ENCODE data around the gene SLC16A3.
"Not testable (repeated sequence)": the region's sequence is repeated elsewhere in the genome, so short reads cannot be mapped to it uniquely, and the experiment has no call there.

SLC16A3 gene

DNA sequence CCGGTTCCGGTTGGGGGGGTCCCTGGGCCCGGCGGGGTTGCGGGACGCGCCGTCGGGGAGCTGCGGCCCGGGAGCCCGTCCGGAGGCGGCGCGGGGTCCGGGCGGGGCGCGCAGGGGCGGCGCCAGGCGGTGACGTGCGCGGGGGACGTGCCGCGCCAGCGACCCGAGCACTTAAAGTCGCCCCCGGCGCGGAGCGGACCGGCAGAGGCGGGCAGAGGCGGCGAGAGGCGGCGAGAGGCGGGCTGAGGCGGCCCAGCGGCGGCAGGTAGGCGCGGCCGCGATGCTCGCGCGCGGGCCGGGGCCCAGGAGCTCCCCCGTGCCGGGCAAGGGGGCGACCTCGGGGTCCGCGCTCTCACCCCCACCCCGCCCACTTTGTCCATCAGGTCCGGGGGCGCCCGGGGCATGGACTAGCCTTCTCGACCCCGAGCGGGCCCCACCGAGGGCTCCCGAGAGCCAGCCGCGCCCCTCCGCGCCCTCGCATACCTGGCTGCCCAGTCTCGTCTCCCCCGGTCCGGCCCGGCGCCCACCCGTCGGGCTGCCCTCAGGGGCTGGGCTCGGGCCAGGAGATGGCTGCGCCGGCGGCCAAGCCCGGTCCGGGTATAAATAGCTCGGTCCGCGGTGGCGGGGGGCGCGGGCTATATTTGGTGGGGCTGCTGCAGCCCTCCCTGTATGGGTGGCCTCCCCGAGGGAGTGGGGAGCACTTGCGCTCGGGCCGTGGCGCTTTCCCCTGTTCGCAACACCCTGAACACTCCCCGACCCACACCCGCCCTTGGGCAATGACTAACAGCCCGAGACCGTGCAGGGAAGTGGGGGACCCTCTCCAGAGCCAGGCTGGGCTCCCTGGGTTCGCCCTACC is at the start of gene SLC16A3:
Gene SLC16A3, plus strand, starts transcription at position 201 of the 856 bp plus-strand sequence. CDS start 6,967 bp downstream, outside the sequence.
- peak in 8 of 51 donors; percentile 22 to 56 (median 30) for DNase-seq

GRCh38 chr17:82179412-82179811 is 49.4 kb upstream of the SLC16A3 start:
- DNase-seq = no peak

DNA sequence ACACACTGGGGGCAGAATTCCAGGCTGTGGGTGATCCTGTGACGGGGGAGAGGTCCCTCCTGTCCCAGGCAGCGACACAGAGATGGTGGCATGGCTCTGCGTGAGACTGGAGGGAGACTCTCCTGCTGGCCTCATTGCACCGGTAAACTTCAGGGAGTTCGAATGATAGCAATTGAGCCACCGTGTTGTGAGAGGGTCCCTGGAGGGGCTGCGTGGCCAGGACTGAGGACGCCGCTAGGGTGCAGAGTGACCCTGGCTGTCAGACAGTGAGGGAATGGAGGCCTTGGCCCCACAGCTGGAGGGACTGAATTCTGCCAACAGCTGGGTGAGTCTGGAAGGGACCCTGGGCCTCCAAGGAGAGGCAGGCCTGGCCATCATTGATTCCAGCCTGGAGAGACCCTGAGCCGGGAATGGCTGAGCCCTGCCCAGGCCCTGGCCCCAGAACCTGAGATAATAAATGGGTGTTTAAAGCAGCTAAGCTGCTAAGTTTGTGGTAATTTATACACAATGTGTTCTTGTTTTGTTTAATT is 48.8 kb upstream of the SLC16A3 start:
- DNase-seq = no peak

DNA sequence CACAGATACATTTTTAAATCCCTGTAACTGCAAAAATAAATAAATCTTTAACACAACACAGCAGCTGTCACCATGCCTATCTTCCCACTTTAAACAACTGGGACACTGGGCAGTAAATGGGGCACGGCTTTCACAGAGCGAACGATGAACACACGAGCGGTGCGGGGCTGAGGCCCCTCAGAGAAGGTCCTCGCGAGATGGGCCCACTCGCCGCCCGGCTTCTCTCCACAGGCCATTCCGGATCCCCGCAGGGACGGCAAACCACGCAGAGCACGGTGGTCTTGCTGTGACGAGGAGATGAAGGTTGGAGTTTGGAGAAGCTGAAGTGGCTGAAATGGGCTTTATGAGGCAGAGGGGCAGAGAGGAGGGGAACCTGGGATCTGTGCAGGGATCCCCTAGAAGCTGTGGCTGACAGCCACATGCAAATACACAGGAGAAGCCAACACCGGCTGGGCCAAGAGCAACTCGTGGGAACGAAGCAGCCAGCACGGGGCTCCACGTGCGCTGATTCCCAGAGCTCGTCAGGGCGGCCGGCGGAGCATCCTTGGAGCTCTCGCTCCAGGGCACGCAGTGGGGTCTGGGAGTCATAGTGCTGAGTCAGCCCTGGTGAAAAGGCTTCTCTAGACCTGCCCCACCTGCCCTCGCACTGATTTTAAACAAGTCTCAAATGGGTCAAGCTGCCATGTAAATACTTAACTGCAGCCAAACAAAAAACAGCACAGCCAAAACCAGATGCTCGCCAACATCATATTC is 47.9 kb upstream of the SLC16A3 start:
- peak in 3 of 51 donors; percentile 4 to 27 (median 16) for DNase-seq

DNA sequence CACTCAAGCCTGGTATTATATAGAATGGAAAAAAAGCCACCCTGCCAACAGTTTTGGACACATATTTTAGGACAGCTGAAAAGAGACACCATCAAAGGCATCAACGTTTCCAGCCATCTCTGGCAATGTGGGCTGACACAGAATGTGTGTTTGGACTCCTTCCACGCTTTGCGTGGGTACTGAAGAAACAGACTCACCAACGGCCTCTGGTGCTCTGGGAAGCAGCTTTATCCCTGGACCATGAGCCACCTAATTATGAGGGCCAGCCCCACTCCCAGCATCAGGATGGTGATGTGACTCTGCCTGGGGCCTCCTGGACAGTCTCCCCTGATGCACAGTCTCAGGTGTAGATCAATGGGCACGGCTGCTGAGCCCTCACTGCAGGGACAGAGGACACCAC is 44.1 kb upstream of the SLC16A3 start:
- no peak for DNase-seq

DNA sequence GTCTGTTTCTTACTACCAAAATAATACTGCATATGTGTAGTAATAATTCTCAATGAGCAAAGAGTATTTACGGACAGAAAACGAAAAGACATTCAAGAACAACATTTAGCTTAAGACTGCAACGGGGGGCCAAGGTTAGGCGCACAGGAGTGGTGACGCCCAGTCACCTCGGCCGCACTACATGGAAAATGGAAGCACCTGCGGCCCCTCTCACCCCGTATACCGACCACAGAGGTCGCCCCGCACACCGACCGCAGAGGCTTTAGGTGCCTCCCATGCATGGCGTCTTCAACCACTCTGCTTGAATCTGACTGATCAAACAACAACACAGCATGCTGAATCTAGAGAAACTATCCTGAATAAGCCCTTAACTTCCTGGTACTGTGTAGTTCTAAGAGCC is 42.6 kb upstream of the SLC16A3 start:
- no peak for DNase-seq

- DNase-seq = no peak
Observed at GRCh38 chr17:82187500-82187899, 41.3 kb upstream of the SLC16A3 start.

- DNase-seq = no peak
Observed at GRCh38 chr17:82188001-82188961, 40.6 kb upstream of the SLC16A3 start.

DNA sequence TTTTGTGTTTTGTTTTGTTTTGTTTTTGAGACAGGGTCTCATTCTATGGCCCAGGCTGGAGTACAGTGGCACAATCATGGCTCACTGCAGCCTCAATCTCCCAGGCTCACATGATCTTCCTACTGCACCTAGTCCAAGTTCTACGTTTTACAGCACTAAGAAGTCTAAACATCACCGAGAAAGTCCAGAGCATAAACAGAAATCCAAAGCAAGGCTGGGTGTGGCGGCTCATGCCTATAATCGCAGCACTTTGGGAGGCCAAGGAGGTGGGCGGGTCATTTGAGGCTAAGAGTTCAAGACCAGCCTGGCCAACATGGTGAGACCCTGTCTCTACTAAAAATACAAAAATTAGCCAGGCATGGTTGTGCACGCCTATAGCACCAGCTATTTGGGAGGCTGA is 35.8 kb upstream of the SLC16A3 start:
- not testable (repeated sequence) for DNase-seq

GRCh38 chr17:82193520-82194220 is 35.2 kb upstream of the SLC16A3 start:
- peak in 1 of 51 donors; percentile 4 for DNase-seq

DNA sequence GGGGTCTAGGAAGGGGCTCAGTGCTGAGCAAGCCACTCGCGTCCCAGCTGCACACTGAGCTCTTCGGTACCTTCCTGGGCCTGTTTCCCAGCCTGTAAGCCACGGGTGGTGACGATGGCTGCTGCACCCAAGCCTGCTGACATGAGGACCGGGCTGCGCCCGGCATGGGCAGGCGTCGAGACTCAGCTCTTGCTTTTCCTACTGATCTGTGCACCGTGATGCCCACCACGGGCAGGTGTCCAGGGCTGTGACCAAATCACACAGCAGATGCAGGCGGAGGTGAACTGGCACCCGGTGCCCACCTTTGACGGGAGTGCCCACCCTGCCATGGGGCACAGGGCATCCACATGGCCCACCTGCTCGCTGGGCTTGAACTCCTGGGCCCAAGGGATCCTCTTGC is 34.1 kb upstream of the SLC16A3 start:
- no peak for DNase-seq

- peak in 1 of 51 donors; percentile 11 for DNase-seq
Observed at GRCh38 chr17:82195675-82196672, 32.9 kb upstream of the SLC16A3 start.

DNA sequence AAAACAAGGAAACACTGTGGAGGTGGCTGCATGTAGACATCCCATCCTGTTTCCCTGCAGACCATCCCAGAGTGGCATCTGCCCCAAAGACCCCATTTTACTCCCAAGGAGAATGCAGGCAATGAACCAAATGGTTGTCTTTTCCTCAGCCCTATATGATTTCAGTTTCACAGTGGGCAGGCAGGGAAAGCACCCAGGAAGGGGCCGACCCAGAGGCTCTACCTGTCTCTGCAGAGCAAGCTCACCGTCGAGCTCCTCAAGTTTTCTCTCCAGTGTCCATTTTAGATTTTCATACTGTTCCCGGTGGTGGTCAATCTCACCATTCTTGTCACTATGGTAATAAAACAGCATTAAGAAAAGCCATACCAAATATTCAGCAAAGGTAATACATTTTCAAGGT is 30.8 kb upstream of the SLC16A3 start:
- DNase-seq = no peak

DNA sequence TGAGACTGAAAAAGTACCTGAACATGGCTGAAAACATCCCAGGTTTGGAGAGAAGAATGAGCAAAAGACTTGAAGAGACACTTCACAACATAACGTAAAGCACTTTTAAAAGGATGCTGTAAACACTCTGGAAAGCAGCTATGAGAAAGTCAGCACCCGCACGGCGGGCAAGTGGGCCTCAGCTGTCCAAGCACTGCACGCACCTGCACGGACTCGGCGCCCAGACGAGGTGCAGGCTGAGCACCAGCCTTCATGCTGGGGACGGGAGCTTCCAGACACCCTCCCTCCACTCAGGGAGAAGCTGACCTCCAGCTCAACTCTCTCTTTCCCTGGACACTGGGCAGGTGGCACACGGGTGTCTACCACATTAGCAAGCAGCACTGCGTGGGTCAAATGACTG is 29.3 kb upstream of the SLC16A3 start:
- DNase-seq = no peak

GRCh38 chr17:82200135-82200534 is 28.7 kb upstream of the SLC16A3 start:
- DNase-seq = no peak

GRCh38 chr17:82200743-82201497 is 27.9 kb upstream of the SLC16A3 start:
- DNase-seq = no peak

- no peak for DNase-seq
Observed at GRCh38 chr17:82201498-82201910, 27.3 kb upstream of the SLC16A3 start.

DNA sequence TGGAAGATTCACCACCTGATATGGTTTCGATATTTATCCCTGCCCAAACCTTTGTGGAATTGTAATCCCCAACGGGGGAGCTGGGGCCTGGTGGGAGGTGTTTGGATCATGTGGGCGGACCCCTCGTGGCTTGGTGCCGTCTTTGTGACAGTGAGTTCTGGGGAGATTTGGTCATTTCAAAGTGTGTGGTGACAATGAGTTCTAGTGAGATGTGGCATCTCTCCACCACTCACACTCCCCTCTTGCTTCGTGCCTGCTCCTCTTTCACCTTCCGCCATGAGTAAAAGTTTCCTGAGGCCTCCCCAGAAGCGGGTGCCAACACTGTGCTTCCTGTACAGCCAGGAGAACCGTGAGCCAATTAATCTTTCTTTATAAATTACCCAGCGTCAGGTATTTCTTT is 25.9 kb upstream of the SLC16A3 start:
- no peak for DNase-seq
